ENCODE measurements around the gene S100A12.

S100A12 gene

DNA sequence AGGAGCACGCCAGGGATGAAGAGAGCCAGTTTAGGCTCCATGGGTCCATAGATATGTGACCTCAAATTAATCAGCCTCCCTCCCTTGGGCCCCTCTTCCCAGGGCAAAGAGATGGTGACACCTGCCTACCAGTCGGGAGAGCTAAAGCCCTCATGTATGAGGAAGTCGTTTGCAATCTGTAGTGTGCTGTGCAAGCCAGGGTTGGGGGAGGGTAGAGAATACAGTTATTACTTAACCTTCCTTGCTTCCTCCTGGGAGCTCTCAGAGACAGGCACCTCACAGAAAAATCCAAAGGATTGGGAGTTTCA lies 30.7 kb downstream of the S100A12 start:
- TF ChIP-seq, protein P1, sequence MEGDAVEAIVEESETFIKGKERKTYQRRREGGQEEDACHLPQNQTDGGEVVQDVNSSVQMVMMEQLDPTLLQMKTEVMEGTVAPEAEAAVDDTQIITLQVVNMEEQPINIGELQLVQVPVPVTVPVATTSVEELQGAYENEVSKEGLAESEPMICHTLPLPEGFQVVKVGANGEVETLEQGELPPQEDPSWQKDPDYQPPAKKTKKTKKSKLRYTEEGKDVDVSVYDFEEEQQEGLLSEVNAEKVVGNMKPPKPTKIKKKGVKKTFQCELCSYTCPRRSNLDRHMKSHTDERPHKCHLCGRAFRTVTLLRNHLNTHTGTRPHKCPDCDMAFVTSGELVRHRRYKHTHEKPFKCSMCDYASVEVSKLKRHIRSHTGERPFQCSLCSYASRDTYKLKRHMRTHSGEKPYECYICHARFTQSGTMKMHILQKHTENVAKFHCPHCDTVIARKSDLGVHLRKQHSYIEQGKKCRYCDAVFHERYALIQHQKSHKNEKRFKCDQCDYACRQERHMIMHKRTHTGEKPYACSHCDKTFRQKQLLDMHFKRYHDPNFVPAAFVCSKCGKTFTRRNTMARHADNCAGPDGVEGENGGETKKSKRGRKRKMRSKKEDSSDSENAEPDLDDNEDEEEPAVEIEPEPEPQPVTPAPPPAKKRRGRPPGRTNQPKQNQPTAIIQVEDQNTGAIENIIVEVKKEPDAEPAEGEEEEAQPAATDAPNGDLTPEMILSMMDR (IDR thresholded peaks at IDR 0.05; ENCODE audit: low read length, missing control alignments) = no peak
- no peak overlapping the region for H3K4me3 ChIP-seq (replicated peaks; ENCODE audit: low read depth, low read length)
- DNase-seq (ENCODE audit: low read depth) = no peak

DNA sequence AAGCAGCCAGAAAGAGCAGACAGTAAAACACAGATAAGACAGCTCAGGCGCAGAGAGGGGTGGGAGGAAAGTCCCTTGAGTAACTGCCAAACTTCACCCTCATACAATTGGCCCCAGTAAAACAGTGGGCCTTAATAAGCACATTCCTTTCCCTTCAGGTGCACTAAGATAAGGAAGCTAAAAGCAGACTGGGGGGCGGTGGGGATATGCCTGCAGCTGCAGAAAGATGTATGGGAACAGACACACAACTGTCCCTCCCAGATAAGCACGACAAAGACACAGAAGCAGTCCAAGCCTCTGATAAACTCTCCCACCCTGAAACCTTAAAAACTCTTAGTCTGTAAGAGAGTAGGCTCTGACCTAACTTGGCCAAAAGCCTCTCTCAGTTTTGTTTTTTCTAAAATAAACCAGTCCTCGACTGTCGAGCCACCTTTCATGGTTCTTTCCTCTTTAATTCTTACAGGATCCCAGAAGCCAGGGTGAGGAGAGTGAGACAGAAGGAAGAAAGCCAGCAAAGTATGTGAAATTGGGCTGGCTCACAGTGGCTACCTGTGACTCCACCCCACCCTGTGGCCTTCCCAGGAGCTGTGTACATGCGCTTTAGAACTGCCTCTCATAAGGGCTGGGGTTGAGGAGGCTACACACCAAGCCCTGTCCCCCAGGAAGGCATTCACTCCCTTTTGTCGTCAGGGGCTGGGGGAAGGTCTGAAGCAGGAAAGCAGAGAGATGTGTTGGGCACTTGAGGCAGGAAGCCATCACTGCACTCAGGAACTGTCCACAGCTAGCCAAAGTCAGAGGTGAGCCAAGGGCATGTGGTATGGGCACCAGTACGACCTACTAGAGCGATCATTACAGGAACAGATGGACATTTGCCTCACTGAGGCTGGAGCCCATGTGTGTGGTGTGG lies 31.4 kb downstream of the S100A12 start:
- DNase-seq (ENCODE audit: low read depth) = no peak
- no peak overlapping the region for H3K4me3 ChIP-seq (replicated peaks; ENCODE audit: low read depth, low read length)
- TF ChIP-seq, protein P1 (IDR thresholded peaks at IDR 0.05; ENCODE audit: low read length, missing control alignments) = no peak

DNA sequence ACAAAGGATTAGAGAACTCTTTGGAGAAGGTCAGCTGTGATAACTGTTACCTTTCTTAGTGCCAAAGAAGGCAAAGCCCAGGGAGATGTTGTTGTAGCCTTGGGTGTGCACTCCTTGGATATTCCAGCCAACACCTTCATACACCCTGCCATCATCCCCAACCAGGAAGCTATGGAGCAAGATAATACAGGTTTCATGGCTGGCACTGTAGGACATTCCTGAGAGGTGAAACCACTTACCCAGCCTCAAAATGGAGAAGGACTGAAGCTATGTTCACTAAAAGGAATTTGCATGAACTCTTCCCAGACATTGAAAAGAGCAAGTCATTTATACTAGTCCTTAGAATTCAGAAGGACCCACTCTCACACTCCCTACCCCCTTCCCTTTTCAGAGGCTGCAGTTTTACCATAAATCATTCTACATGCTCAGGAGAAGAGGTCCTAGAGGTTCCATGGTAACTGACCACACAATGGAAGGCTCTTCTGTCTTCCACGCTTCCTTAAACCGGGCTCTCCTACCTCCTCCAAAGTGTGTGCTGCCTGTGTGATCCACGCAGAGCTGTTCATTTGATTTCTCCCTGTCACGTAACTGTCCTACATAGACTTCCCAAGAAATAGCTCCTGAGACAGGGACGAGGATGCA lies 32.3 kb downstream of the S100A12 start:
- DNase-seq (ENCODE audit: low read depth) = no peak
- H3K4me3 ChIP-seq (replicated peaks; ENCODE audit: low read depth, low read length) = no peak overlapping the region
- TF ChIP-seq, protein P1 (IDR thresholded peaks at IDR 0.05; ENCODE audit: low read length, missing control alignments) = no peak

DNA sequence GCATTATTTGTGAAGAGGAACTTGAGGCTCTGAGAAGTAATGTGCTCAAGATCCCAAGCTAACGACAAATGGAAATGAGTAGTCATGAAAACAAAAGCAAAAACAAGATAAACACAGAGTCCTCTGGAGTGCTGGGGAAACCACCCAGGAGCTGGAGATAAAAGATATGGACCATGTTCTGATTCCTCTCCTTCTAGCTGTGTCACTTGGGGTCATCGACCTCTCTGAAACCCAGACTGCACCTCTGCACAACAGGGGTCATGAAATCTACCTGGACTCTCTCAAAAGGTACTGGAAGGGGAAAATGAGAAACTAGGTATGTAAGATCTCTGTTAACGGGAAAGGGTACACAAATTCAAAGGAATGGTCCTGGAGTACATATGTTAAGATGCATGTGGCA lies 33.2 kb downstream of the S100A12 start:
- no peak for DNase-seq (ENCODE audit: low read depth)
- TF ChIP-seq, protein P1 (IDR thresholded peaks at IDR 0.05; ENCODE audit: low read length, missing control alignments) = no peak
- no peak overlapping the region for H3K4me3 ChIP-seq (replicated peaks; ENCODE audit: low read depth, low read length)

DNA sequence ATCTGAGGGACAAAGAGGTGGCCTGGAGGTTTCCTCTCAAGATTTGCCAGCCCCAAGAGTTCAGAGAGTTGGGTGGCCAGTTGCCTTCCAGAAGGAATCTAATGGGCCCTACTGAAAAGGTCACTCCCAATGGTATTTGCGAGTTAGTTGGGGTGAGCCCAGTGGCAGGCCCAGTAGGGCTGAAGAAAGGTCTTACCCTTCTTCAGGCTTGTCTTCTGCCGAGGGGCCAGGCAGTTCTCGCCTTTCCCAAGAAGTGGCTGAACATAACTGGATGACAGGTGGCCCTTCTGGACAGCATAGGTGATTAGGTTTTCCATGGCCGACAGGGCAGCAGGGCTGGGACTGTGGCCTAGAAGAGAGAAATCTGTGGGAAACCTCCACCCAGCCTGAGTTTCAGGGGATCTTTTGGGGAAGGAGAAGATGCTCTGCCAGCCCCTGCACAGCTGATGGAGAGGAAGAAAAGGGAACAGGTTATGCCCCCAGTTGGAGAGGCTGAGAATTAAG lies 33.9 kb downstream of the S100A12 start:
- H3K4me3 ChIP-seq (replicated peaks; ENCODE audit: low read depth, low read length) = no peak overlapping the region
- DNase-seq (ENCODE audit: low read depth) = no peak
- TF ChIP-seq, protein P1 (IDR thresholded peaks at IDR 0.05; ENCODE audit: low read length, missing control alignments) = no peak

DNA sequence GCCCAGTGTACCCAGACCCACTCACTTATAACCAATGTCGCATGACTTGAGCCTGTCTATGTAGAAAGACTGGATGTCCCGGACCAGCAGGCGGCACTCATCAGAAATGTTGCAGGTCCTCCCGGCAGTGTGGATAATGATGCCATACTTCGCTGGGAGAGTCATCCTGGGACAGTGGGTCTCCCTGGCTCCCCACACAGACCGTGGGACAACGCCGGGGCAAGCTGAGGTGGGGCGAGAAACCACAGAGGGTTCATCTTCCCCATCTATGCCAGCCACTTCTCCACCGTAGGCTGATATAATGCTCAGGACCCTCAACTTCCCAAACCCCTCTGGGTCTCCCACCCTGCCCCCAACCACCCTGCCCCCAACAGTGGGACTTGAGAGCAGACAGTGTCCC lies 35.1 kb downstream of the S100A12 start:
- TF ChIP-seq, protein P1 (IDR thresholded peaks at IDR 0.05; ENCODE audit: low read length, missing control alignments) = no peak

More for the DNA sequence above, 35.1 kb downstream of the S100A12 start:
- no peak for DNase-seq (ENCODE audit: low read depth)
- no peak overlapping the region for H3K4me3 ChIP-seq (replicated peaks; ENCODE audit: low read depth, low read length)

Measured in fibroblast of pulmonary artery (primary cell).